SU-DHL-6 (cell line): ENCODE data around the gene HDAC10.

Experiments
- H2AFZ ChIP-seq: fragments of 200-600 bp; sonication (generic); 2 replicates; pipeline ENCODE4 v1.6.1; 2014; ENCODE audit warnings: low read depth, mild to moderate bottlenecking, moderate library complexity, mixed read lengths, antibody characterized with exemption, low read length; ENCODE audit not compliant: severe bottlenecking
- H3F3A ChIP-seq: fragments of 200-600 bp; shearing (Covaris generic); 2 replicates; pipeline ENCODE4 v1.6.0; 2016; ENCODE audit warnings: antibody characterized with exemption, mild to moderate bottlenecking; ENCODE audit not compliant: insufficient read depth
- H3K27ac ChIP-seq: fragments of 200-600 bp; sonication (generic); 2 replicates; pipeline ENCODE4 v1.5.1; 2016; ENCODE audit warnings: low read depth, mild to moderate bottlenecking, low read length, moderate library complexity, mixed read lengths
- H3K27me3 ChIP-seq: fragments of 200-600 bp; sonication (generic), shearing (Covaris generic); 2 replicates; pipeline ENCODE4 v1.6.0; 2014; ENCODE audit warnings: mild to moderate bottlenecking, low read length
- H3K36me3 ChIP-seq: fragments of 200-600 bp; sonication (generic); 2 replicates; pipeline ENCODE4 v1.6.1; 2014; ENCODE audit warnings: mild to moderate bottlenecking, low read length, mixed read lengths
- H3K4me2 ChIP-seq: fragments of 300-600, 200-600 bp; shearing (Covaris generic), sonication (generic); 2 replicates; pipeline ENCODE4 v1.6.0; 2014; ENCODE audit warnings: low read length, low read depth, mild to moderate bottlenecking; ENCODE audit not compliant: poor library complexity, severe bottlenecking
- H3K4me3 ChIP-seq: fragments of 200-600 bp; sonication (generic); 2 replicates; pipeline ENCODE4 v1.5.1; 2014; ENCODE audit warnings: antibody characterized with exemption, low read length, mild to moderate bottlenecking, mixed read lengths; ENCODE audit not compliant: insufficient read depth, poor library complexity, severe bottlenecking
- H3K79me2 ChIP-seq: fragments of 200-600 bp; sonication (generic); 2 replicates; pipeline ENCODE4 v1.6.1; 2014; ENCODE audit warnings: mild to moderate bottlenecking, low read length, moderate library complexity; ENCODE audit not compliant: insufficient read depth
- H3K9ac ChIP-seq: fragments of 200-600 bp; sonication (generic); 2 replicates; pipeline ENCODE4 v1.7.0; 2014; ENCODE audit warnings: mild to moderate bottlenecking, low read length
- H3K9me2 ChIP-seq: fragments of 200-600 bp; sonication (generic); replicated peaks from 2 replicates; pipeline ENCODE4 v1.6.1; 2014; ENCODE audit warnings: low read length; ENCODE audit not compliant: insufficient read depth
- H3K9me3 ChIP-seq: fragments of 200-600 bp; sonication (generic); 2 replicates; pipeline ENCODE4 v1.6.1; 2014; ENCODE audit warnings: low read length, mixed read lengths; ENCODE audit not compliant: insufficient read depth
- H4K20me1 ChIP-seq: fragments of 200-600 bp; sonication (generic); 2 replicates; pipeline ENCODE4 v1.6.1; 2014; ENCODE audit warnings: low read depth, mild to moderate bottlenecking, antibody characterized with exemption, low read length, moderate library complexity, mixed read lengths
- EZH2phosphoT487 ChIP-seq: fragments of 200-600 bp; sonication (generic), shearing (Covaris generic); conservative IDR thresholded peaks from 2 replicates; pipeline ENCODE4 v1.6.1; 2018; ENCODE audit warnings: mild to moderate bottlenecking, antibody characterized with exemption, low read length, moderate library complexity, mixed read lengths
- TF ChIP-seq, protein P1 (sequence below): fragments of 200-600 bp; sonication (generic); IDR thresholded peaks from one replicate; pipeline ENCODE4 v1.5.1; 2017; ENCODE audit warnings: antibody characterized with exemption, mild to moderate bottlenecking, low read length, moderate library complexity; ENCODE audit not compliant: insufficient read depth, poor library complexity, severe bottlenecking

HDAC10 gene

GRCh38 chr22:50252082-50253045 lies 1.3 kb upstream of the HDAC10 start:
- Histone ChIP-seq H3F3A (peaks cover 10% of the 10 kb centered on the region; the same call in 1 of the 2 replicates), H3K27me3 (no peaks in the 10 kb centered on the region), H3K4me3 (no peak overlapping the region), H4K20me1 (no peaks in the 10 kb centered on the region), H3K9me3 (no peaks in the 10 kb centered on the region), H3K79me2 (0 out of 2 replicates have a peak, but pooled peaks cover 7% of the 10 kb centered on the region), H3K9me2 (no peaks in the 10 kb centered on the region), H2AFZ (no peak overlapping the region), H3K36me3 (no peaks in the 10 kb centered on the region), H3K9ac (no peak overlapping the region), H3K4me2 (no peak overlapping the region), H3K27ac (peak overlapping the region; percentile 74; the same call in 1 of the 2 replicates)
- TF ChIP-seq EZH2phosphoT487 = no peak
- TF ChIP-seq, protein P1, sequence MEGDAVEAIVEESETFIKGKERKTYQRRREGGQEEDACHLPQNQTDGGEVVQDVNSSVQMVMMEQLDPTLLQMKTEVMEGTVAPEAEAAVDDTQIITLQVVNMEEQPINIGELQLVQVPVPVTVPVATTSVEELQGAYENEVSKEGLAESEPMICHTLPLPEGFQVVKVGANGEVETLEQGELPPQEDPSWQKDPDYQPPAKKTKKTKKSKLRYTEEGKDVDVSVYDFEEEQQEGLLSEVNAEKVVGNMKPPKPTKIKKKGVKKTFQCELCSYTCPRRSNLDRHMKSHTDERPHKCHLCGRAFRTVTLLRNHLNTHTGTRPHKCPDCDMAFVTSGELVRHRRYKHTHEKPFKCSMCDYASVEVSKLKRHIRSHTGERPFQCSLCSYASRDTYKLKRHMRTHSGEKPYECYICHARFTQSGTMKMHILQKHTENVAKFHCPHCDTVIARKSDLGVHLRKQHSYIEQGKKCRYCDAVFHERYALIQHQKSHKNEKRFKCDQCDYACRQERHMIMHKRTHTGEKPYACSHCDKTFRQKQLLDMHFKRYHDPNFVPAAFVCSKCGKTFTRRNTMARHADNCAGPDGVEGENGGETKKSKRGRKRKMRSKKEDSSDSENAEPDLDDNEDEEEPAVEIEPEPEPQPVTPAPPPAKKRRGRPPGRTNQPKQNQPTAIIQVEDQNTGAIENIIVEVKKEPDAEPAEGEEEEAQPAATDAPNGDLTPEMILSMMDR = peak; percentile 73

GRCh38 chr22:50251477-50252081 lies 514 bp upstream of the HDAC10 start:
- H3K9me3 ChIP-seq = no peaks in the 10 kb centered on the region
- peak overlapping the region; percentile 87 for H3K9ac ChIP-seq
- peak overlapping the region; percentile 76 for H3K4me2 ChIP-seq
- no peaks in the 10 kb centered on the region for H3K9me2 ChIP-seq
- peaks cover 18% of the 10 kb centered on the region; the same call in 1 of the 2 replicates for H3F3A ChIP-seq
- H4K20me1 ChIP-seq = no peaks in the 10 kb centered on the region
- H3K4me3 ChIP-seq = peak overlapping the region; percentile 85
- TF ChIP-seq, protein P1 = no peak
- TF ChIP-seq EZH2phosphoT487 = no peak
- H2AFZ ChIP-seq = no peak overlapping the region
- no peaks in the 10 kb centered on the region for H3K27me3 ChIP-seq
- 0 out of 2 replicates have a peak, but pooled peaks cover 7% of the 10 kb centered on the region for H3K79me2 ChIP-seq
- peak overlapping the region; percentile 74 for H3K27ac ChIP-seq
- no peaks in the 10 kb centered on the region for H3K36me3 ChIP-seq

GRCh38 chr22:50250249-50250554 lies 863 bp downstream of the HDAC10 start:
- H3K36me3 ChIP-seq = no peaks in the 10 kb centered on the region
- H3K9me2 ChIP-seq = no peaks in the 10 kb centered on the region
- peak overlapping the region; percentile 85 for H3K4me3 ChIP-seq
- peak overlapping the region; percentile 74 for H3K27ac ChIP-seq
- no peaks in the 10 kb centered on the region for H4K20me1 ChIP-seq
- H3K79me2 ChIP-seq = 0 out of 2 replicates have a peak, but pooled peaks cover 7% of the 10 kb centered on the region
- H3F3A ChIP-seq = peaks cover 18% of the 10 kb centered on the region; the same call in 1 of the 2 replicates
- peak overlapping the region; percentile 76 for H3K4me2 ChIP-seq
- no peaks in the 10 kb centered on the region for H3K9me3 ChIP-seq
- TF ChIP-seq EZH2phosphoT487 = no peak
- TF ChIP-seq, protein P1 = no peak
- no peak overlapping the region for H2AFZ ChIP-seq
- H3K9ac ChIP-seq = peak overlapping the region; percentile 87
- no peaks in the 10 kb centered on the region for H3K27me3 ChIP-seq
